Cerebellar nuclear complex (tissue), 1 donor: Measurements from ENCODE around the gene RAB41.
"Not testable (repeated sequence)": the region's sequence is repeated elsewhere in the genome, so short reads cannot be mapped to it uniquely, and the experiment has no call there.

Source experiments
- DNase-seq, 2 experiments: peaks; one replicate each; lab custom pipeline; 2025; lab: John Stamatoyannopoulos, UW

RAB41 gene

GRCh38 chrX:70289793-70290770 lies 8.1 kb downstream of the RAB41 start, which contains the start of the genes KIF4A and PDZD11:
Gene KIF4A (plus strand): TSS chrX:70290104. CDS start chrX:70290459, 355 bp downstream.
Gene PDZD11 (minus strand): TSS chrX:70289927. CDS start chrX:70289341, 586 bp downstream.
- no peak for DNase-seq

- DNase-seq = no peak
Measured at GRCh38 chrX:70292788-70293187, 10.8 kb downstream of the RAB41 start.

GRCh38 chrX:70293621-70294020 lies 11.6 kb downstream of the RAB41 start:
- DNase-seq = no peak

GRCh38 chrX:70301716-70302115 lies 19.7 kb downstream of the RAB41 start:
- DNase-seq = no peak

- no peak for DNase-seq
Measured at GRCh38 chrX:70313503-70313902, 31.5 kb downstream of the RAB41 start.

- DNase-seq = no peak
Measured at GRCh38 chrX:70322784-70323183, 40.8 kb downstream of the RAB41 start.

- not testable (repeated sequence) for DNase-seq
Measured at GRCh38 chrX:70323628-70324027, 41.7 kb downstream of the RAB41 start.

- DNase-seq = no peak
Measured at GRCh38 chrX:70324326-70324725, 42.4 kb downstream of the RAB41 start.

GRCh38 chrX:70331161-70331560 lies 49.2 kb downstream of the RAB41 start:
- DNase-seq = no peak

- DNase-seq = no peak
Measured at GRCh38 chrX:70332600-70332999, 50.6 kb downstream of the RAB41 start.
